ENCODE results near the gene PCDHGA2. TPM values are rescaled to one million over a fixed set of nuclear protein-coding genes. Genes with fewer than 3 reads are reported as not detected.

Gene PCDHGA2
- total and polyA plus RNA-seq, 9 of the 15 experiments (the other 6 are each of a cell fraction or from before 2014, with no cell fraction given), result 0.07 to 0.27 (median 0.15) TPM; not detected in 2

- TF ChIP-seq MTA3 (IDR thresholded peaks at IDR 0.05; ENCODE audit: borderline replicate concordance) (no peak), TFAM (CRISPR knock-in tag; conservative IDR thresholded peaks at IDR 0.05) (no peak), SMC3 (conservative IDR thresholded peaks at IDR 0.05; ENCODE audit: insufficient read depth, low read depth, low read length) (0 out of 2 replicates have a peak, but pooled peaks have one; percentile 4), MAZ (CRISPR knock-in tag; conservative IDR thresholded peaks at IDR 0.05 in 1 of 2, IDR thresholded peaks at IDR 0.05 in 1 of 2) (0 out of 4 replicates have a peak, but pooled peaks of 1 of the 2 experiments have one; percentile 16), SMAD4 (CRISPR knock-in tag; conservative IDR thresholded peaks at IDR 0.05) (no peak), REST (IDR thresholded peaks at IDR 0.05; ENCODE audit: borderline replicate concordance) (peak; percentile 15; the same call in 1 of the 2 replicates), REST (CRISPR knock-in tag; IDR thresholded peaks at IDR 0.05; ENCODE audit: low read depth) (no peak), RAD21 (CRISPR knock-in tag; conservative IDR thresholded peaks at IDR 0.05 in 1 of 2, IDR thresholded peaks at IDR 0.05 in 1 of 2) (peak; percentile 12 to 35; a peak in 2 of 4 replicates), PHF8 (IDR thresholded peaks at IDR 0.05; ENCODE audit: borderline replicate concordance, low read length) (no peak), DMBX1 (CRISPR knock-in tag; IDR thresholded peaks at IDR 0.05; ENCODE audit: borderline replicate concordance) (no peak), KAT7 (CRISPR knock-in tag; IDR thresholded peaks at IDR 0.05; ENCODE audit: borderline replicate concordance) (no peak)
- TF ChIP-seq, protein P1, sequence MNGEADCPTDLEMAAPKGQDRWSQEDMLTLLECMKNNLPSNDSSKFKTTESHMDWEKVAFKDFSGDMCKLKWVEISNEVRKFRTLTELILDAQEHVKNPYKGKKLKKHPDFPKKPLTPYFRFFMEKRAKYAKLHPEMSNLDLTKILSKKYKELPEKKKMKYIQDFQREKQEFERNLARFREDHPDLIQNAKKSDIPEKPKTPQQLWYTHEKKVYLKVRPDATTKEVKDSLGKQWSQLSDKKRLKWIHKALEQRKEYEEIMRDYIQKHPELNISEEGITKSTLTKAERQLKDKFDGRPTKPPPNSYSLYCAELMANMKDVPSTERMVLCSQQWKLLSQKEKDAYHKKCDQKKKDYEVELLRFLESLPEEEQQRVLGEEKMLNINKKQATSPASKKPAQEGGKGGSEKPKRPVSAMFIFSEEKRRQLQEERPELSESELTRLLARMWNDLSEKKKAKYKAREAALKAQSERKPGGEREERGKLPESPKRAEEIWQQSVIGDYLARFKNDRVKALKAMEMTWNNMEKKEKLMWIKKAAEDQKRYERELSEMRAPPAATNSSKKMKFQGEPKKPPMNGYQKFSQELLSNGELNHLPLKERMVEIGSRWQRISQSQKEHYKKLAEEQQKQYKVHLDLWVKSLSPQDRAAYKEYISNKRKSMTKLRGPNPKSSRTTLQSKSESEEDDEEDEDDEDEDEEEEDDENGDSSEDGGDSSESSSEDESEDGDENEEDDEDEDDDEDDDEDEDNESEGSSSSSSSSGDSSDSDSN (IDR thresholded peaks at IDR 0.05; ENCODE audit: borderline replicate concordance in 1 of 2, low read depth in 2 of 2, low read length in 2 of 2), result no peak
Observed at GRCh38 chr5:141359790-141360426, 21.3 kb downstream of the PCDHGA2 start, which contains the start of gene PCDHGB2 (continued).
